Neural cell (in vitro differentiated cells): Measurements from ENCODE around the gene CELA2A. TPM values are rescaled to one million over a fixed set of nuclear protein-coding genes. Genes with fewer than 3 reads are reported as not detected.

Experiments
- H2AFZ ChIP-seq: fragments of 200-600, 300-800 bp; sonication (generic), shearing (Covaris generic); 2 replicates; pipeline ENCODE4 v1.6.0; 2014; ENCODE audit warnings: low read depth, mild to moderate bottlenecking, antibody characterized with exemption, low read length, moderate library complexity
- H3F3A ChIP-seq: fragments of 200-600 bp; shearing (Covaris generic); 2 replicates; pipeline ENCODE4 v1.6.1; 2016; ENCODE audit warnings: mild to moderate bottlenecking, moderate library complexity, mixed read lengths, antibody characterized with exemption, low read length; ENCODE audit not compliant: insufficient read depth, poor library complexity, severe bottlenecking
- H3K27ac ChIP-seq: fragments of 200-600, 300-800 bp; sonication (generic), shearing (Covaris generic); 2 replicates; pipeline ENCODE4 v1.5.1; 2014; ENCODE audit warnings: mild to moderate bottlenecking, low read length, moderate library complexity
- H3K27me3 ChIP-seq: fragments of 300-800, 200-600 bp; sonication (generic), shearing (Covaris generic); 2 replicates; pipeline ENCODE4 v1.6.0; 2014; ENCODE audit warnings: mild to moderate bottlenecking, low read depth, low read length, moderate library complexity; ENCODE audit not compliant: insufficient read depth
- H3K36me3 ChIP-seq: fragments of 300-800, 200-600 bp; sonication (generic), shearing (Covaris generic); 2 replicates; pipeline ENCODE4 v1.5.1; 2014; ENCODE audit warnings: mild to moderate bottlenecking, antibody characterized with exemption, low read length, moderate library complexity; ENCODE audit not compliant: insufficient read depth
- H3K4me2 ChIP-seq: fragments of 300-800, 200-600 bp; sonication (generic), shearing (Covaris generic); 2 replicates; pipeline ENCODE4 v1.6.0; 2014; ENCODE audit warnings: mild to moderate bottlenecking, low read length
- H3K4me3 ChIP-seq: fragments of 300-800, 200-600 bp; sonication (generic), shearing (Covaris generic); 2 replicates; pipeline ENCODE4 v1.5.1; 2014; ENCODE audit warnings: mild to moderate bottlenecking, low read length, moderate library complexity
- H3K79me2 ChIP-seq: fragments of 200-600 bp; shearing (Covaris generic); replicated peaks from 2 replicates; pipeline ENCODE4 v1.6.0; 2014; ENCODE audit warnings: mild to moderate bottlenecking, low read length, moderate library complexity; ENCODE audit not compliant: insufficient read depth
- H3K9ac ChIP-seq: fragments of 300-800, 200-600 bp; sonication (generic), shearing (Covaris generic); 2 replicates; pipeline ENCODE4 v1.6.1; 2016; ENCODE audit warnings: mild to moderate bottlenecking, low read length, mixed read lengths
- H3K9me2 ChIP-seq: fragments of 200-600 bp; shearing (Covaris generic); 2 replicates; pipeline ENCODE4 v1.6.1; 2016; ENCODE audit warnings: mild to moderate bottlenecking, low read length, mixed read lengths; ENCODE audit not compliant: insufficient read depth
- H3K9me3 ChIP-seq: fragments of 200-600, 300-800 bp; sonication (generic), shearing (Covaris generic); 2 replicates; pipeline ENCODE4 v1.6.1; 2016; ENCODE audit warnings: mild to moderate bottlenecking, mixed run types, low read length, moderate library complexity, mixed read lengths
- H4K20me1 ChIP-seq: fragments of 200-600 bp; shearing (Covaris generic); 2 replicates; pipeline ENCODE4 v1.6.1; 2016; ENCODE audit warnings: mild to moderate bottlenecking, mixed run types; ENCODE audit not compliant: insufficient read depth
- EP300 ChIP-seq: fragments of 450-650 bp; conservative IDR thresholded peaks from 2 replicates; pipeline ENCODE4 v1.6.1; 2014; ENCODE audit warnings: antibody characterized with exemption, mild to moderate bottlenecking, moderate library complexity; ENCODE audit not compliant: poor library complexity, severe bottlenecking
- EZH2 ChIP-seq: fragments of 200-600, 300-800 bp; shearing (Covaris generic), sonication (generic); IDR thresholded peaks from 2 replicates; pipeline ENCODE4 v1.6.1; 2014; ENCODE audit warnings: antibody characterized with exemption, low read length, borderline replicate concordance, mild to moderate bottlenecking; ENCODE audit not compliant: insufficient read depth, poor library complexity, severe bottlenecking
- MXI1 ChIP-seq: fragments of 450-650 bp; conservative IDR thresholded peaks from 2 replicates; pipeline ENCODE4 v1.6.1; 2014; ENCODE audit warnings: antibody characterized with exemption, mild to moderate bottlenecking; ENCODE audit not compliant: poor library complexity, severe bottlenecking
- POLR2AphosphoS5 ChIP-seq: IDR thresholded peaks from 2 replicates; pipeline ENCODE4 v1.6.1; 2012
- RAD21 ChIP-seq: fragments of 450-650 bp; conservative IDR thresholded peaks from 2 replicates; pipeline ENCODE4 v1.6.1; 2014; ENCODE audit warnings: antibody characterized with exemption, mild to moderate bottlenecking, moderate library complexity
- SMC3 ChIP-seq: fragments of 450-650 bp; conservative IDR thresholded peaks from 2 replicates; pipeline ENCODE4 v1.6.1; 2014; ENCODE audit warnings: antibody characterized with exemption, mild to moderate bottlenecking, moderate library complexity; ENCODE audit not compliant: poor library complexity
- TAF1 ChIP-seq: IDR thresholded peaks from 2 replicates; pipeline ENCODE4 v1.6.1; 2012; ENCODE audit warnings: low read depth
- polyA plus RNA-seq: library from polyadenylated mRNA; depleted of rRNA; stranded (reverse); fragments of >200 nt; gene quantifications from 2 replicates; pipeline ENCODE4 v1.2.3, GENCODE V29; 2014
- TF ChIP-seq, protein P1 (sequence below): IDR thresholded peaks from 2 replicates; pipeline ENCODE4 v1.6.1; 2012; ENCODE audit warnings: borderline replicate concordance
- TF ChIP-seq, protein P2 (sequence below): fragments of 450-650 bp; IDR thresholded peaks from 2 replicates; pipeline ENCODE4 v1.5.1; 2014; ENCODE audit warnings: antibody characterized with exemption, mild to moderate bottlenecking, moderate library complexity; ENCODE audit not compliant: poor library complexity, severe bottlenecking

The CELA2A gene
- polyA plus RNA-seq, 1 donor from 2014 or later, result not detected

DNA sequence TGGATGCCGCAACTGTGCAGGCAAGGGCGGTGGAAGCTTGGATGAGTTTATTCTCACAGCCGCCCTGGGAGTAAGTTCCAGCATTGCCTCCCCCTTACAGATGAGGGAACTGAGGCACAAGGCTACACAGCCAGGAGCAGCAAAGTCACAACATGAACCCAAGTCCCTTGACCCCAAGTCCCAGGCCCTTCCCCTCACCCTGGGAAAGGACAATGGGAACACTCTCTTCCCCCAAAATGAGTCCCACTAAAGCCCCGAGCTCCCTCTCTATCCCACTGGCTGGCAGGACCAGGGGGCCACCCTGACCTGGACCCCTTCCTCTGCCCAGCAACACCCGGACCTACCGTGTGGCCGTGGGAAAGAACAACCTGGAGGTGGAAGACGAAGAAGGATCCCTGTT is 14.4 kb upstream of the CELA2A start (continued):
- TF ChIP-seq, protein P1, sequence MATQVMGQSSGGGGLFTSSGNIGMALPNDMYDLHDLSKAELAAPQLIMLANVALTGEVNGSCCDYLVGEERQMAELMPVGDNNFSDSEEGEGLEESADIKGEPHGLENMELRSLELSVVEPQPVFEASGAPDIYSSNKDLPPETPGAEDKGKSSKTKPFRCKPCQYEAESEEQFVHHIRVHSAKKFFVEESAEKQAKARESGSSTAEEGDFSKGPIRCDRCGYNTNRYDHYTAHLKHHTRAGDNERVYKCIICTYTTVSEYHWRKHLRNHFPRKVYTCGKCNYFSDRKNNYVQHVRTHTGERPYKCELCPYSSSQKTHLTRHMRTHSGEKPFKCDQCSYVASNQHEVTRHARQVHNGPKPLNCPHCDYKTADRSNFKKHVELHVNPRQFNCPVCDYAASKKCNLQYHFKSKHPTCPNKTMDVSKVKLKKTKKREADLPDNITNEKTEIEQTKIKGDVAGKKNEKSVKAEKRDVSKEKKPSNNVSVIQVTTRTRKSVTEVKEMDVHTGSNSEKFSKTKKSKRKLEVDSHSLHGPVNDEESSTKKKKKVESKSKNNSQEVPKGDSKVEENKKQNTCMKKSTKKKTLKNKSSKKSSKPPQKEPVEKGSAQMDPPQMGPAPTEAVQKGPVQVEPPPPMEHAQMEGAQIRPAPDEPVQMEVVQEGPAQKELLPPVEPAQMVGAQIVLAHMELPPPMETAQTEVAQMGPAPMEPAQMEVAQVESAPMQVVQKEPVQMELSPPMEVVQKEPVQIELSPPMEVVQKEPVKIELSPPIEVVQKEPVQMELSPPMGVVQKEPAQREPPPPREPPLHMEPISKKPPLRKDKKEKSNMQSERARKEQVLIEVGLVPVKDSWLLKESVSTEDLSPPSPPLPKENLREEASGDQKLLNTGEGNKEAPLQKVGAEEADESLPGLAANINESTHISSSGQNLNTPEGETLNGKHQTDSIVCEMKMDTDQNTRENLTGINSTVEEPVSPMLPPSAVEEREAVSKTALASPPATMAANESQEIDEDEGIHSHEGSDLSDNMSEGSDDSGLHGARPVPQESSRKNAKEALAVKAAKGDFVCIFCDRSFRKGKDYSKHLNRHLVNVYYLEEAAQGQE, result no peak
- no peak for TF ChIP-seq RAD21

DNA sequence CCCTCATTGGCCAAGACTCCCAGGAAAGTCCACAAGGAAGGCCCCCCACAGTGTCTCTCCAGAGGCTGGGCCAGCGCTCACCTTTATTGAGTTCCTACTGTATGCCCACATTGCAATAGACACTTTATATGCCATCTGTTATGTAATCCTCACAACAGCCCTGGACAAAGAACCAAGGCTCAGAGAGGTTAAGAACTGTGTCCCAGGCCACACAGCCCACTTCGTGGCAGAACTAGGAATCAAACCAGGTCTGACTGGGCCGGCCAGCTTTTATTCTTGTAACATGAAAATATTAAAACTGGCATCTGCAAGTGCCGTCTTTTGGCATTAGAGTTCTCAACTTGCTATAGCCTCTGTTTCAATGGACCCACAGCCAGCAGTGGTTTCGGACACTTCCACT is 13.8 kb upstream of the CELA2A start:
- no peaks in the 10 kb centered on the region for H3K9me2 ChIP-seq
- TF ChIP-seq MXI1 (no peak), EP300 (no peak), TAF1 (no peak), EZH2 (no peak), SMC3 (no peak), POLR2AphosphoS5 (no peak), RAD21 (no peak)
- TF ChIP-seq, protein P2, sequence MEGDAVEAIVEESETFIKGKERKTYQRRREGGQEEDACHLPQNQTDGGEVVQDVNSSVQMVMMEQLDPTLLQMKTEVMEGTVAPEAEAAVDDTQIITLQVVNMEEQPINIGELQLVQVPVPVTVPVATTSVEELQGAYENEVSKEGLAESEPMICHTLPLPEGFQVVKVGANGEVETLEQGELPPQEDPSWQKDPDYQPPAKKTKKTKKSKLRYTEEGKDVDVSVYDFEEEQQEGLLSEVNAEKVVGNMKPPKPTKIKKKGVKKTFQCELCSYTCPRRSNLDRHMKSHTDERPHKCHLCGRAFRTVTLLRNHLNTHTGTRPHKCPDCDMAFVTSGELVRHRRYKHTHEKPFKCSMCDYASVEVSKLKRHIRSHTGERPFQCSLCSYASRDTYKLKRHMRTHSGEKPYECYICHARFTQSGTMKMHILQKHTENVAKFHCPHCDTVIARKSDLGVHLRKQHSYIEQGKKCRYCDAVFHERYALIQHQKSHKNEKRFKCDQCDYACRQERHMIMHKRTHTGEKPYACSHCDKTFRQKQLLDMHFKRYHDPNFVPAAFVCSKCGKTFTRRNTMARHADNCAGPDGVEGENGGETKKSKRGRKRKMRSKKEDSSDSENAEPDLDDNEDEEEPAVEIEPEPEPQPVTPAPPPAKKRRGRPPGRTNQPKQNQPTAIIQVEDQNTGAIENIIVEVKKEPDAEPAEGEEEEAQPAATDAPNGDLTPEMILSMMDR, result no peak
- TF ChIP-seq, protein P1, result no peak
- H4K20me1 ChIP-seq, result no peaks in the 10 kb centered on the region
- H3K27me3 ChIP-seq, result no peaks in the 10 kb centered on the region
- H2AFZ ChIP-seq, result no peak overlapping the region
- H3K4me3 ChIP-seq, result no peak overlapping the region
- H3K79me2 ChIP-seq, result no peaks in the 10 kb centered on the region
- no peak overlapping the region for H3K4me2 ChIP-seq
- H3K9me3 ChIP-seq, result no peaks in the 10 kb centered on the region
- no peak overlapping the region for H3K9ac ChIP-seq
- no peaks in the 10 kb centered on the region for H3K36me3 ChIP-seq
- no peak overlapping the region for H3K27ac ChIP-seq
- H3F3A ChIP-seq, result no peaks in the 10 kb centered on the region
